ENCODE results near the gene RDH8.

GRCh38 chr19:9972103-9972502 lies 41.2 kb upstream of the RDH8 start:
- TF ChIP-seq EP300 (IDR thresholded peaks at IDR 0.05) (no peak), MYC (IDR thresholded peaks at IDR 0.05; ENCODE audit: borderline replicate concordance, low read length) (no peak), RNF2 (IDR thresholded peaks at IDR 0.05; ENCODE audit: borderline replicate concordance, low read depth) (no peak), POLR2A (IDR thresholded peaks at IDR 0.05; ENCODE audit: low read length) (no peak), SMC3 (IDR thresholded peaks at IDR 0.05) (no peak)
- TF ChIP-seq, protein P1, sequence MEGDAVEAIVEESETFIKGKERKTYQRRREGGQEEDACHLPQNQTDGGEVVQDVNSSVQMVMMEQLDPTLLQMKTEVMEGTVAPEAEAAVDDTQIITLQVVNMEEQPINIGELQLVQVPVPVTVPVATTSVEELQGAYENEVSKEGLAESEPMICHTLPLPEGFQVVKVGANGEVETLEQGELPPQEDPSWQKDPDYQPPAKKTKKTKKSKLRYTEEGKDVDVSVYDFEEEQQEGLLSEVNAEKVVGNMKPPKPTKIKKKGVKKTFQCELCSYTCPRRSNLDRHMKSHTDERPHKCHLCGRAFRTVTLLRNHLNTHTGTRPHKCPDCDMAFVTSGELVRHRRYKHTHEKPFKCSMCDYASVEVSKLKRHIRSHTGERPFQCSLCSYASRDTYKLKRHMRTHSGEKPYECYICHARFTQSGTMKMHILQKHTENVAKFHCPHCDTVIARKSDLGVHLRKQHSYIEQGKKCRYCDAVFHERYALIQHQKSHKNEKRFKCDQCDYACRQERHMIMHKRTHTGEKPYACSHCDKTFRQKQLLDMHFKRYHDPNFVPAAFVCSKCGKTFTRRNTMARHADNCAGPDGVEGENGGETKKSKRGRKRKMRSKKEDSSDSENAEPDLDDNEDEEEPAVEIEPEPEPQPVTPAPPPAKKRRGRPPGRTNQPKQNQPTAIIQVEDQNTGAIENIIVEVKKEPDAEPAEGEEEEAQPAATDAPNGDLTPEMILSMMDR (IDR thresholded peaks at IDR 0.05), result no peak
